Hepatocyte (in vitro differentiated cells): Measurements from ENCODE around the gene ACIN1. TPM values are rescaled to one million over a fixed set of nuclear protein-coding genes. Genes with fewer than 3 reads are reported as not detected.

Experiments used
- DNase-seq: peaks from one replicate; pipeline ENCODE4 v3.0.0-alpha.2; 2016; ENCODE audit warnings: low spot score
- H2AFZ ChIP-seq: fragments of 200-600 bp; sonication (generic); 2 replicates; pipeline ENCODE4 v1.6.0; 2016; ENCODE audit warnings: antibody characterized with exemption, mild to moderate bottlenecking
- H3K27ac ChIP-seq: fragments of 200-600 bp; sonication (generic); 2 replicates; pipeline ENCODE4 v1.5.1; 2016; ENCODE audit warnings: mild to moderate bottlenecking
- H3K27me3 ChIP-seq: fragments of 200-600 bp; sonication (generic); 2 replicates; pipeline ENCODE4 v1.6.1; 2016
- H3K36me3 ChIP-seq: fragments of 200-600 bp; sonication (generic); replicated peaks from 2 replicates; pipeline ENCODE4 v1.5.1; 2016; ENCODE audit warnings: low read depth; ENCODE audit not compliant: insufficient read depth
- H3K4me1 ChIP-seq: fragments of 200-600 bp; sonication (generic); 2 replicates; pipeline ENCODE4 v1.5.1; 2016; ENCODE audit warnings: mild to moderate bottlenecking, moderate library complexity; ENCODE audit not compliant: insufficient read depth
- H3K4me2 ChIP-seq: fragments of 200-600 bp; sonication (generic); 2 replicates; pipeline ENCODE4 v1.6.0; 2016
- H3K4me3 ChIP-seq: fragments of 200-600 bp; sonication (generic); 2 replicates; pipeline ENCODE4 v1.5.1; 2016; ENCODE audit warnings: mild to moderate bottlenecking
- H3K79me2 ChIP-seq: fragments of 200-600 bp; sonication (generic); 2 replicates; pipeline ENCODE4 v1.6.0; 2017; ENCODE audit warnings: mild to moderate bottlenecking
- H3K9me2 ChIP-seq: fragments of 200-600 bp; sonication (generic); replicated peaks from 2 replicates; pipeline ENCODE4 v1.6.0; 2017; ENCODE audit warnings: mild to moderate bottlenecking; ENCODE audit not compliant: insufficient read depth
- H3K9me3 ChIP-seq: fragments of 200-600 bp; sonication (generic); 2 replicates; pipeline ENCODE4 v1.5.1; 2016; ENCODE audit warnings: low read depth, mild to moderate bottlenecking
- H4K20me1 ChIP-seq: fragments of 200-600 bp; sonication (generic); 2 replicates; pipeline ENCODE4 v1.6.0; 2016; ENCODE audit warnings: mild to moderate bottlenecking; ENCODE audit not compliant: insufficient read depth, poor library complexity, severe bottlenecking
- CTCF ChIP-seq: fragments of 200-600 bp; sonication (generic); IDR thresholded peaks from 2 replicates; pipeline ENCODE4 v1.5.1; 2016; ENCODE audit warnings: antibody characterized with exemption, mild to moderate bottlenecking; ENCODE audit not compliant: poor library complexity
- EZH2 ChIP-seq: fragments of 200-600 bp; sonication (generic); IDR thresholded peaks from 2 replicates; pipeline ENCODE4 v1.6.1; 2016; ENCODE audit warnings: antibody characterized with exemption, mild to moderate bottlenecking, borderline replicate concordance
- EZH2phosphoT487 ChIP-seq: fragments of 200-600 bp; sonication (generic); IDR thresholded peaks from one replicate; pipeline ENCODE4 v1.6.1; 2018; ENCODE audit warnings: antibody characterized with exemption, mild to moderate bottlenecking, low read depth, moderate library complexity; ENCODE audit not compliant: unreplicated experiment, severe bottlenecking
- WGBS: methylation state at CpG from one replicate; pipeline ENCODE4 v1.1.6; 2016; ENCODE audit warnings: low lambda C conversion rate; ENCODE audit errors: missing lambda C conversion rate; 5-methylcytosine and 5-hydroxymethylcytosine counted together
- polyA plus RNA-seq: library from polyadenylated mRNA; unstranded; fragments of >200 nt; fragmentation: Nextera tagmentation; extraction: Ambion mirVana; gene quantifications from 2 replicates; pipeline ENCODE4 v1.2.1, GENCODE V29; 2016
- total RNA-seq: library from RNA; depleted of rRNA; stranded (reverse); fragments of >200 nt; gene quantifications from 2 replicates; pipeline ENCODE4 v1.2.3, GENCODE V29; 2014

Gene ACIN1
- total and polyA plus RNA-seq, 2 experiments from 2014 or later: 44.3 to 108 TPM

- TF ChIP-seq EZH2 (no peak), CTCF (no peak), EZH2phosphoT487 (no peak)
- H3K4me2 ChIP-seq: no peak overlapping the region
- H3K27me3 ChIP-seq: no peaks in the 10 kb centered on the region
- H3K9me3 ChIP-seq: no peaks in the 10 kb centered on the region
- no peak overlapping the region for H3K4me3 ChIP-seq
- 92% methylated on average over 8 of the region's 8 CpGs for WGBS
- no peak for DNase-seq
- no peaks in the 10 kb centered on the region for H3K4me1 ChIP-seq
- no peaks in the 10 kb centered on the region for H3K36me3 ChIP-seq
- no peaks in the 10 kb centered on the region for H4K20me1 ChIP-seq
- H3K79me2 ChIP-seq: no peaks in the 10 kb centered on the region
- H3K27ac ChIP-seq: no peak overlapping the region
- no peaks in the 10 kb centered on the region for H3K9me2 ChIP-seq
- H2AFZ ChIP-seq: no peak overlapping the region
These were observed 50.1 kb downstream of the ACIN1 start for GRCh38 chr14:23044840-23045239.

GRCh38 chr14:23043754-23044153, 51.2 kb downstream of the ACIN1 start:
- H3K27me3 ChIP-seq: no peaks in the 10 kb centered on the region
- no peak for DNase-seq
- no peaks in the 10 kb centered on the region for H4K20me1 ChIP-seq

GRCh38 chr14:23043145-23043544, 51.8 kb downstream of the ACIN1 start:
- TF ChIP-seq EZH2: no peak
- TF ChIP-seq EZH2phosphoT487: no peak
- TF ChIP-seq CTCF: no peak
- no peaks in the 10 kb centered on the region for H3K4me1 ChIP-seq
- H3K9me3 ChIP-seq: no peaks in the 10 kb centered on the region
- H2AFZ ChIP-seq: no peak overlapping the region
- H3K4me2 ChIP-seq: no peak overlapping the region
- no peaks in the 10 kb centered on the region for H3K36me3 ChIP-seq
- no peak for DNase-seq
- 92% methylated on average over 6 of the region's 6 CpGs for WGBS
- no peaks in the 10 kb centered on the region for H3K9me2 ChIP-seq
- no peaks in the 10 kb centered on the region for H3K79me2 ChIP-seq
- H3K27me3 ChIP-seq: no peaks in the 10 kb centered on the region
- no peak overlapping the region for H3K4me3 ChIP-seq
- H3K27ac ChIP-seq: no peak overlapping the region
- H4K20me1 ChIP-seq: no peaks in the 10 kb centered on the region

More at GRCh38 chr14:23043754-23044153, 51.2 kb downstream of the ACIN1 start:
- no peak overlapping the region for H3K4me2 ChIP-seq
- H3K9me2 ChIP-seq: no peaks in the 10 kb centered on the region
- no peak overlapping the region for H2AFZ ChIP-seq
- no peak for TF ChIP-seq EZH2phosphoT487
- no peak for TF ChIP-seq EZH2
- TF ChIP-seq CTCF: no peak
- no peaks in the 10 kb centered on the region for H3K79me2 ChIP-seq
- WGBS: 67% methylated on average over 3 of the region's 3 CpGs
- no peak overlapping the region for H3K27ac ChIP-seq
- no peaks in the 10 kb centered on the region for H3K36me3 ChIP-seq
- no peaks in the 10 kb centered on the region for H3K9me3 ChIP-seq
- no peak overlapping the region for H3K4me3 ChIP-seq
- H3K4me1 ChIP-seq: no peaks in the 10 kb centered on the region
